IMR-90 (cell line): ENCODE measurements around the gene SBF2. TPM values are rescaled to one million over a fixed set of nuclear protein-coding genes. Genes with fewer than 3 reads are reported as not detected.

ENCODE experiments used
- ATAC-seq: fragments of 200-7000 bp; cut with Tn5 transposase; 2 replicates; pipeline ENCODE4 v1.9.1; 2020; ENCODE audit warnings: low read depth, mild to moderate bottlenecking, moderate library complexity
- BruUV-seq: library from RNA; stranded (reverse); fragments of 400-500 nt; replicated peaks from 2 replicates; lab custom pipeline; 2021; lab: Mats Ljungman, UMichigan
- CTCF ChIA-PET: fragments of 300-600 bp; formaldehyde crosslinking; extraction: SDS; loops from one replicate; lab custom pipeline; 2021; ENCODE audit warnings: antibody characterized with exemption; lab: Yijun Ruan, JAX
- POLR2A ChIA-PET: fragments of 300-600 bp; sonication (Branson Sonifier 250); formaldehyde crosslinking; loops from one replicate; lab custom pipeline; 2022; ENCODE audit warnings: antibody characterized with exemption; ENCODE audit not compliant: unreplicated experiment; lab: Charles Lee
- DNase-seq: peaks from one replicate; pipeline ENCODE4 v3.0.0; 2013
- H2AFZ ChIP-seq: replicated peaks from 2 replicates; pipeline ENCODE3; 2013; ENCODE audit warnings: low read length, mild to moderate bottlenecking; ENCODE audit not compliant: poor library complexity
- H2AK5ac ChIP-seq: 2 replicates; pipeline ENCODE4 v1.6.1; 2013; ENCODE audit warnings: low read depth, low read length, inconsistent platforms
- H2AK9ac ChIP-seq: replicated peaks from 2 replicates; pipeline ENCODE3; 2013; ENCODE audit warnings: mild to moderate bottlenecking, low read depth, low read length, moderate library complexity; ENCODE audit not compliant: poor library complexity
- H2BK120ac ChIP-seq: 2 replicates; pipeline ENCODE4 v1.6.1; 2013; ENCODE audit warnings: low read depth, low read length, inconsistent platforms
- H2BK15ac ChIP-seq: 3 replicates; pipeline ENCODE4 v1.6.1; 2013; ENCODE audit warnings: low read depth, low read length, inconsistent platforms
- H2BK20ac ChIP-seq: 2 replicates; pipeline ENCODE4 v1.6.1; 2013; ENCODE audit warnings: low read depth, mild to moderate bottlenecking, inconsistent platforms, low read length, moderate library complexity
- H2BK5ac ChIP-seq: 2 replicates; pipeline ENCODE4 v1.6.1; 2013; ENCODE audit warnings: mild to moderate bottlenecking, low read depth, low read length, inconsistent platforms; ENCODE audit not compliant: poor library complexity, severe bottlenecking
- H3K14ac ChIP-seq: replicated peaks from 2 replicates; pipeline ENCODE4 v1.6.1; 2013; ENCODE audit warnings: low read depth, low read length, inconsistent platforms
- H3K18ac ChIP-seq: 2 replicates; pipeline ENCODE4 v1.6.1; 2013; ENCODE audit warnings: low read depth, low read length, control low read depth
- H3K23ac ChIP-seq: 2 replicates; pipeline ENCODE4 v1.6.1; 2013; ENCODE audit warnings: low read depth, low read length, inconsistent platforms
- H3K27ac ChIP-seq: 2 replicates; pipeline ENCODE4 v1.5.1; 2013; ENCODE audit warnings: mild to moderate bottlenecking, control low read depth, low read length; ENCODE audit not compliant: insufficient read depth
- H3K27me3 ChIP-seq: 2 replicates; pipeline ENCODE4 v1.6.1; 2013; ENCODE audit warnings: low read length; ENCODE audit not compliant: control insufficient read depth, insufficient read depth
- H3K36me3 ChIP-seq: 2 replicates; pipeline ENCODE4 v1.6.1; 2013; ENCODE audit warnings: low read length, mixed read lengths; ENCODE audit not compliant: control insufficient read depth, insufficient read depth
- H3K4ac ChIP-seq: 2 replicates; pipeline ENCODE4 v1.6.1; 2013; ENCODE audit warnings: low read depth, low read length, inconsistent platforms
- H3K4me1 ChIP-seq: 2 replicates; pipeline ENCODE4 v1.6.1; 2013; ENCODE audit warnings: low read length, mixed read lengths; ENCODE audit not compliant: control insufficient read depth, insufficient read depth
- H3K4me2 ChIP-seq: 2 replicates; pipeline ENCODE4 v1.6.1; 2013; ENCODE audit warnings: low read depth, mild to moderate bottlenecking, control low read depth, low read length, moderate library complexity
- H3K4me3 ChIP-seq: 2 replicates; pipeline ENCODE4 v1.5.1; 2013; ENCODE audit warnings: low read depth, mild to moderate bottlenecking, control low read depth, low read length, moderate library complexity; ENCODE audit not compliant: insufficient read depth
- H3K56ac ChIP-seq: 2 replicates; pipeline ENCODE4 v1.6.1; 2013; ENCODE audit warnings: low read length, inconsistent platforms; ENCODE audit not compliant: insufficient read depth; ENCODE audit errors: extremely low read depth
- H3K79me1 ChIP-seq, 2 experiments: 2 replicates each; pipeline ENCODE4 v1.6.1; 2013; ENCODE audit warnings: low read length in 2 of 2, inconsistent platforms in 1 of 2, low read depth in 1 of 2
- H3K9ac ChIP-seq: 2 replicates; pipeline ENCODE4 v1.6.1; 2013; ENCODE audit warnings: low read depth, low read length, control low read depth
- H3K9me1 ChIP-seq: 2 replicates; pipeline ENCODE4 v1.6.1; 2013; ENCODE audit warnings: low read length, inconsistent platforms; ENCODE audit not compliant: insufficient read depth
- H3K9me3 ChIP-seq: 2 replicates; pipeline ENCODE4 v1.6.1; 2013; ENCODE audit warnings: low read length; ENCODE audit not compliant: control insufficient read depth, insufficient read depth
- H4K20me1 ChIP-seq: 2 replicates; pipeline ENCODE4 v1.6.1; 2013; ENCODE audit warnings: low read length, inconsistent platforms; ENCODE audit not compliant: insufficient read depth
- H4K5ac ChIP-seq: 2 replicates; pipeline ENCODE4 v1.6.1; 2013; ENCODE audit warnings: mild to moderate bottlenecking, low read depth, low read length, control low read depth
- H4K8ac ChIP-seq, 2 experiments: 2 replicates each; pipeline ENCODE4 v1.6.1; 2013; ENCODE audit warnings: low read depth in 2 of 2, low read length in 2 of 2, control low read depth in 1 of 2, inconsistent platforms in 1 of 2
- H4K91ac ChIP-seq: 2 replicates; pipeline ENCODE4 v1.6.1; 2013; ENCODE audit warnings: low read depth, low read length, inconsistent platforms; ENCODE audit not compliant: insufficient read depth
- CEBPB ChIP-seq: IDR thresholded peaks from 2 replicates; pipeline ENCODE4 v1.6.1; 2012; ENCODE audit warnings: low read depth, low read length, improper control_type of control experiment
- FOS ChIP-seq: fragments of 150-350 bp; IDR thresholded peaks from 2 replicates; pipeline ENCODE4 v1.6.1; 2016; ENCODE audit warnings: low read depth, low read length
- MXI1 ChIP-seq: IDR thresholded peaks from 2 replicates; pipeline ENCODE4 v1.6.1; 2012; ENCODE audit warnings: low read depth, mild to moderate bottlenecking, low read length, moderate library complexity, borderline replicate concordance
- POLR2A ChIP-seq: IDR thresholded peaks from 2 replicates; pipeline ENCODE4 v1.6.1; 2012; ENCODE audit warnings: mild to moderate bottlenecking, low read depth, low read length
- RAD21 ChIP-seq: IDR thresholded peaks from 2 replicates; pipeline ENCODE4 v1.6.1; 2012; ENCODE audit warnings: low read length, improper control_type of control experiment
- RCOR1 ChIP-seq: IDR thresholded peaks from 2 replicates; pipeline ENCODE4 v1.6.1; 2012; ENCODE audit warnings: mild to moderate bottlenecking, low read length, improper control_type of control experiment; ENCODE audit not compliant: insufficient replicate concordance
- RFX5 ChIP-seq: IDR thresholded peaks from 2 replicates; pipeline ENCODE4 v1.8.0; 2012; ENCODE audit warnings: low read depth, mild to moderate bottlenecking, low read length, moderate library complexity
- SMC3 ChIP-seq: fragments of 150-350 bp; IDR thresholded peaks from 2 replicates; pipeline ENCODE4 v1.6.1; 2016; ENCODE audit warnings: low read depth, mild to moderate bottlenecking, antibody characterized with exemption, low read length, moderate library complexity
- WGBS, 2 experiments: methylation state at CpG; one replicate each; pipeline versions ENCODE4 v1.1.5 to v1.1.7; 2013; ENCODE audit warnings: missing lambda C conversion rate in 2 of 2; ENCODE audit not compliant: insufficient read length in 1 of 2; ENCODE audit errors: extremely low coverage in 2 of 2; 5-methylcytosine and 5-hydroxymethylcytosine counted together
- dilution Hi-C: fragments of 300-500 bp; cut with HindIII; formaldehyde crosslinking; loops from one replicate; pipeline ENCODE4 v1.14.3; 2018; ENCODE audit warnings: low sequenced_read_pairs; ENCODE audit not compliant: unreplicated experiment
- in situ Hi-C: fragments of 300-500 bp; cut with MboI; formaldehyde crosslinking; loops from 3 replicates; pipeline ENCODE4 v1.14.3; 2019; ENCODE audit warnings: low sequenced_read_pairs, inconsistent platforms, mixed read lengths
- intact Hi-C: fragments of 100-400 bp; cut with micrococcal nuclease; formaldehyde crosslinking; loops from 2 replicates; pipeline ENCODE4 v1.10.0; 2022
- polyA plus RNA-seq, 3 experiments: library from polyadenylated mRNA; depleted of rRNA; stranded (reverse); fragments of >200 nt; gene quantifications; 2 replicates each; pipeline ENCODE4 v1.2.3, GENCODE V29; 2012; ENCODE audit warnings: low replicate concordance in 1 of 3
- total RNA-seq: library from RNA; depleted of rRNA; stranded (reverse); fragments of >200 nt; gene quantifications from 2 replicates; pipeline ENCODE4 v1.2.3, GENCODE V29; 2012
- TF ChIP-seq, protein P1 (sequence below): fragments of 150-350 bp; IDR thresholded peaks from 2 replicates; pipeline ENCODE4 v1.6.1; 2017; ENCODE audit warnings: mild to moderate bottlenecking, antibody characterized with exemption, low read length, low read depth

SBF2 gene
- total and polyA plus RNA-seq, 2 of the 4 experiments (the other 2 are of a cell fraction), result 23.8 to 51.8 TPM

DNA sequence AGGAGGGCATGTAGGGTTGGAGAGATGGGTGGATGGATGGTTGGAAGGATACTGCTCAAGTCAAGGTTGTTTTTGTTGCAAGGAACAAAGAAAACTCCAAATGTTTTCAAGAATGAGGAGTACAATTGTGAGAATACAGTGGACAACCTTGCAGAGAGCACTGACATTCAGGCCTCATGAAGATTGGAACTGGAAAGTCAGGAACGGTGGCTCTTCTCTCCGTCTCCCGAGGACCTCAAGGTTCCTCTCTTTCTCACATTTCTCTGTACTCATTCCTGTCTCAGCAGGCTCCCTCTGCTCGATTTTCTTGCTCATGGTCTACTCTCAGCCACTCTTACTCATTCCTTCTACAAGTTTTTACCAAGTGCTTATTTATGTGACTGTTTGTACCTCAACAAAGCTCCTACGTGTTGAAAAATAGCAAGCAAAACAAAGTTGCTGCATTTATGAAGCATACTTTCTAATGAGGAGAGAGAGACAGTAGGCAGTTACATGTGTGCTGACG is 532.5 kb downstream of the SBF2 start:
- no peak overlapping the region for H2AFZ ChIP-seq
- H2BK120ac ChIP-seq, result peak overlapping the region; percentile 97
- peak overlapping the region; percentile 53 for H2AK9ac ChIP-seq
- H3K27ac ChIP-seq, result peak overlapping the region; percentile 42; the same call in 1 of the 2 replicates
- ChIA-PET POLR2A (no interaction called here), CTCF (interaction anchor here (0.6 kb wide), 1 partner anchor 241 kb away, joined by 6 read pairs; no protein-coding TSS in a partner anchor)
- peaks cover 51% of the 10 kb centered on the region for H3K4me1 ChIP-seq
- peaks cover 51% of the 10 kb centered on the region for H3K9me1 ChIP-seq
- intact Hi-C loops, result no loop called here
- H3K23ac ChIP-seq, result peak overlapping the region; percentile 5
- peak overlapping the region; percentile 85 for H3K14ac ChIP-seq
- H4K91ac ChIP-seq, result peak overlapping the region; percentile 98
- H3K4me2 ChIP-seq, result no peak overlapping the region
- peaks cover 3% of the 10 kb centered on the region; the same call in 1 of the 2 replicates for H4K20me1 ChIP-seq
- peak overlapping the region; percentile 20; the same call in 1 of the 2 replicates for H3K56ac ChIP-seq
- H3K36me3 ChIP-seq, result no peaks in the 10 kb centered on the region
- peak overlapping the region; percentile 96 for H2BK15ac ChIP-seq
- peak overlapping the region; percentile 93 for H2BK20ac ChIP-seq
- TF ChIP-seq CEBPB (no peak), FOS (no peak), RAD21 (no peak), SMC3 (no peak), RCOR1 (no peak), POLR2A (no peak), RFX5 (no peak), MXI1 (no peak)
- TF ChIP-seq, protein P1, sequence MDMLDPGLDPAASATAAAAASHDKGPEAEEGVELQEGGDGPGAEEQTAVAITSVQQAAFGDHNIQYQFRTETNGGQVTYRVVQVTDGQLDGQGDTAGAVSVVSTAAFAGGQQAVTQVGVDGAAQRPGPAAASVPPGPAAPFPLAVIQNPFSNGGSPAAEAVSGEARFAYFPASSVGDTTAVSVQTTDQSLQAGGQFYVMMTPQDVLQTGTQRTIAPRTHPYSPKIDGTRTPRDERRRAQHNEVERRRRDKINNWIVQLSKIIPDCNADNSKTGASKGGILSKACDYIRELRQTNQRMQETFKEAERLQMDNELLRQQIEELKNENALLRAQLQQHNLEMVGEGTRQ, result no peak
- H3K27me3 ChIP-seq, result no peaks in the 10 kb centered on the region
- H3K79me1 ChIP-seq, result peaks cover 5 to 64% of the 10 kb centered on the region in 2 experiments; a peak in 3 of 4 replicates
- H3K4ac ChIP-seq, result peak overlapping the region; percentile 97
- peak overlapping the region; percentile 44 for H4K5ac ChIP-seq
- no peak overlapping the region for H3K9ac ChIP-seq
- dilution Hi-C loops, result no loop called here
- no peak for DNase-seq
- 92% methylated on average over 4 of the region's 6 CpGs; no CpG with 5 or more reads in 1 of the 2 experiments for WGBS, 2 experiments
- peak overlapping the region; percentile 99 for H2AK5ac ChIP-seq
- no peak overlapping the region for H3K4me3 ChIP-seq
- BruUV-seq, result no TSS peak
- ATAC-seq, result no peak
- in situ Hi-C loops, result loop anchor here (5.0 to 25.0 kb wide), 3 partner anchors 201 to 973 kb away; no protein-coding TSS in a partner anchor
- peak overlapping the region; percentile 71 for H3K18ac ChIP-seq
- H3K9me3 ChIP-seq, result no peaks in the 10 kb centered on the region
- peak overlapping the region; percentile 81 to 98; a peak in 3 of 4 replicates for H4K8ac ChIP-seq
- H2BK5ac ChIP-seq, result peak overlapping the region; percentile 59
